ENCODE measurements around the gene LRRC1. TPM values are rescaled to one million over a fixed set of nuclear protein-coding genes. Genes with fewer than 3 reads are reported as not detected.

The LRRC1 gene
- total and polyA plus RNA-seq, 2 donors (not counting 1 experiment from before 2014, with no cell fraction given): 3.8 to 12.1 TPM

DNA sequence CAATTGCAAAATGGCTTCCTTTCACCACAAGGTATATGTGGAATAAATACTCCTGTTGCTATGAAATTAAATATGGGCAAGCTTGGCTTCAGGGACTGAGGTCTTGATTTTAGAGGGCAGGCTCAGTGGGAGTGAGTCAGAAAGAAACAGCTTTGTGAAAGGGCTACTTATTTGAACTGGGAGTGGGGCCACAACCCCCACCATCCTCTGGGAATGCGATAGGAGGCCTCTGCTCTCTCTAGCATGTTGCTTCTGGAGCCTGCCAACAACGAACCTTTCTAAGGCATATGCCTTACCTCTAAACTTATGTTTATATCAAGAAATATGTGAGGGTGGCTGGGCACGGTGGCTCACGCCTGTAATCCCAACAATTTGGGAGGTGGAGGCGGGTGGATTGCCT, 149.7 kb downstream of the LRRC1 start:
- H2AFZ ChIP-seq (ENCODE audit: low read length): no peak overlapping the region
- H3K4me1 ChIP-seq (ENCODE audit: control insufficient read depth, extremely low read depth, insufficient read depth, low read length): no peaks in the 10 kb centered on the region
- no peaks in the 10 kb centered on the region for H3K36me3 ChIP-seq (ENCODE audit: control insufficient read depth, insufficient read depth, low read length)
- H4K20me1 ChIP-seq (ENCODE audit: control insufficient read depth, extremely low read depth, insufficient read depth, low read length): no peaks in the 10 kb centered on the region
- H3K27ac ChIP-seq (ENCODE audit: insufficient read depth, low read length): no peak overlapping the region
- no peaks in the 10 kb centered on the region for H3K9me3 ChIP-seq (ENCODE audit: control insufficient read depth, insufficient read depth, low read depth, low read length)
- H3K4me2 ChIP-seq (ENCODE audit: extremely low read depth, insufficient read depth, low read length): no peak overlapping the region
- TF ChIP-seq, protein P1, sequence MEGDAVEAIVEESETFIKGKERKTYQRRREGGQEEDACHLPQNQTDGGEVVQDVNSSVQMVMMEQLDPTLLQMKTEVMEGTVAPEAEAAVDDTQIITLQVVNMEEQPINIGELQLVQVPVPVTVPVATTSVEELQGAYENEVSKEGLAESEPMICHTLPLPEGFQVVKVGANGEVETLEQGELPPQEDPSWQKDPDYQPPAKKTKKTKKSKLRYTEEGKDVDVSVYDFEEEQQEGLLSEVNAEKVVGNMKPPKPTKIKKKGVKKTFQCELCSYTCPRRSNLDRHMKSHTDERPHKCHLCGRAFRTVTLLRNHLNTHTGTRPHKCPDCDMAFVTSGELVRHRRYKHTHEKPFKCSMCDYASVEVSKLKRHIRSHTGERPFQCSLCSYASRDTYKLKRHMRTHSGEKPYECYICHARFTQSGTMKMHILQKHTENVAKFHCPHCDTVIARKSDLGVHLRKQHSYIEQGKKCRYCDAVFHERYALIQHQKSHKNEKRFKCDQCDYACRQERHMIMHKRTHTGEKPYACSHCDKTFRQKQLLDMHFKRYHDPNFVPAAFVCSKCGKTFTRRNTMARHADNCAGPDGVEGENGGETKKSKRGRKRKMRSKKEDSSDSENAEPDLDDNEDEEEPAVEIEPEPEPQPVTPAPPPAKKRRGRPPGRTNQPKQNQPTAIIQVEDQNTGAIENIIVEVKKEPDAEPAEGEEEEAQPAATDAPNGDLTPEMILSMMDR (conservative IDR thresholded peaks at IDR 0.05 in 1 of 2, IDR thresholded peaks at IDR 0.05 in 1 of 2; ENCODE audit: low read depth in 1 of 2, low read length in 2 of 2): no peak
- TF ChIP-seq EZH2 (IDR thresholded peaks at IDR 0.05; ENCODE audit: low read length, missing control alignments): no peak
- no peak overlapping the region for H3K9ac ChIP-seq (ENCODE audit: insufficient read depth, low read length)
- H3K79me2 ChIP-seq (ENCODE audit: control insufficient read depth, insufficient read depth, low read length): no peaks in the 10 kb centered on the region
- no peak overlapping the region for H3K4me3 ChIP-seq (replicated peaks in 1 of 4; ENCODE audit: control extremely low read depth in 1 of 4, insufficient read depth in 1 of 4, low read depth in 3 of 4, low read length in 4 of 4)
- DNase-seq (ENCODE audit: low read depth in 2 of 2): no peak
- peaks cover 2% of the 10 kb centered on the region for H3K27me3 ChIP-seq (ENCODE audit: control insufficient read depth, insufficient read depth, low read length)

DNA sequence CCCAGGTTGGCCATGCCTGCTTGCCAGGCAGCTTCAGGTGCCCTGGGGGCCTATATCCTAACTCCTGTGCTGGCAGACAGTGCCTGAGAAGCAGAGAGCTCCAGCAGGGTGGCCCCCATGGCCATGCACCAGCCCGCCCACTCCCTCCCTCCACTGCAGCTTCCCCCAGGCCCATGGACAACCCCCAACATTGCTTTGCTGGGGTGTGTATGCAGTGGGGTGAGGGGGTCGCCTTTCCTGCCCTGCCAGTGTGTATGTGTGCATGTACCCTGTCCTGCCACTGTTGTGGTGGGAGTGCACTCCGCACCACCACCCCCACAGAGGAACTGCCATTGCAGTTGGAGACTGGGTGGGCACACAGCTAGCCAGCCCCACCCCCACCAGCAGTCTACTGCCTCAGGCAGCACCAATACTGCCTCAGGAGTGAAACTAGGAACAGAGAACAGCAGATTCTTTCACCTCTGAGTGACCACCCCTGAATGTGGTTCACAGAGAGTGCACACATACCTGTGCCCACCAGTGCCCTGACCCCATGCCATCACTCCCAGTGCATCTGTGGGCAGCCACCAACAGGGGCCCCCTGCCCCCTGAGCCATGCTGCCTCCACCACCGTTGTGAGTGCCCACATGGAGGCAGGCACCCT, 151.1 kb downstream of the LRRC1 start:
- no peaks in the 10 kb centered on the region for H4K20me1 ChIP-seq (ENCODE audit: control insufficient read depth, extremely low read depth, insufficient read depth, low read length)
- no peaks in the 10 kb centered on the region for H3K36me3 ChIP-seq (ENCODE audit: control insufficient read depth, insufficient read depth, low read length)
- H3K9me3 ChIP-seq (ENCODE audit: control insufficient read depth, insufficient read depth, low read depth, low read length): no peaks in the 10 kb centered on the region
- peaks cover 2% of the 10 kb centered on the region for H3K27me3 ChIP-seq (ENCODE audit: control insufficient read depth, insufficient read depth, low read length)
- H2AFZ ChIP-seq (ENCODE audit: low read length): no peak overlapping the region
- no peak overlapping the region for H3K9ac ChIP-seq (ENCODE audit: insufficient read depth, low read length)
- TF ChIP-seq, protein P1 (conservative IDR thresholded peaks at IDR 0.05 in 1 of 2, IDR thresholded peaks at IDR 0.05 in 1 of 2; ENCODE audit: low read depth in 1 of 2, low read length in 2 of 2): no peak
- TF ChIP-seq EZH2 (IDR thresholded peaks at IDR 0.05; ENCODE audit: low read length, missing control alignments): no peak
- no peak overlapping the region for H3K4me2 ChIP-seq (ENCODE audit: extremely low read depth, insufficient read depth, low read length)
- H3K4me3 ChIP-seq (replicated peaks in 1 of 4; ENCODE audit: control extremely low read depth in 1 of 4, insufficient read depth in 1 of 4, low read depth in 3 of 4, low read length in 4 of 4): no peak overlapping the region
- no peak for DNase-seq (ENCODE audit: low read depth in 2 of 2)
- no peaks in the 10 kb centered on the region for H3K79me2 ChIP-seq (ENCODE audit: control insufficient read depth, insufficient read depth, low read length)
- H3K4me1 ChIP-seq (ENCODE audit: control insufficient read depth, extremely low read depth, insufficient read depth, low read length): no peaks in the 10 kb centered on the region
- H3K27ac ChIP-seq (ENCODE audit: insufficient read depth, low read length): no peak overlapping the region

DNA sequence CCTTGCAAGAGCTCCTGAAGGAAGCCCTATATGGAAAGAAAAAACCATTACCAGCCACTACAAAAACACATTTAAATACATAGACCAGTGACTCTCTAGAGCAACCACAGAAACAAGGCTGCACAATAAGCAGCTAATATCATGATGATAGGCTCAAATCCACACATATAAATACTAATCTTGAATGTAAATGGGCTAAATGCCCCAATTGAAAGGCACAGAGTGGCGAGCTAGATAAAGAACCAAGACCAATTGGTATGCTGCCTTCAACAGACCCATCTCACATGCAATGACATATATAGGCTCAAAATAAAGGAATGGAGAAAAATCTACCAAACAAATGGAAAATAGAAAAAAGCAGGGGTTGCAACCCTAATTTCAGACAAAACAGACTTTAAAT, 153.0 kb downstream of the LRRC1 start:
- H3K36me3 ChIP-seq (ENCODE audit: control insufficient read depth, insufficient read depth, low read length): no peaks in the 10 kb centered on the region
- TF ChIP-seq, protein P1 (conservative IDR thresholded peaks at IDR 0.05 in 1 of 2, IDR thresholded peaks at IDR 0.05 in 1 of 2; ENCODE audit: low read depth in 1 of 2, low read length in 2 of 2): no peak
- no peak for TF ChIP-seq EZH2 (IDR thresholded peaks at IDR 0.05; ENCODE audit: low read length, missing control alignments)
- H3K79me2 ChIP-seq (ENCODE audit: control insufficient read depth, insufficient read depth, low read length): no peaks in the 10 kb centered on the region
- H3K4me2 ChIP-seq (ENCODE audit: extremely low read depth, insufficient read depth, low read length): no peak overlapping the region
- peaks cover 2% of the 10 kb centered on the region for H3K27me3 ChIP-seq (ENCODE audit: control insufficient read depth, insufficient read depth, low read length)
- H3K9me3 ChIP-seq (ENCODE audit: control insufficient read depth, insufficient read depth, low read depth, low read length): no peaks in the 10 kb centered on the region
- DNase-seq (ENCODE audit: low read depth in 2 of 2): no peak
- H3K27ac ChIP-seq (ENCODE audit: insufficient read depth, low read length): no peak overlapping the region
- H3K4me1 ChIP-seq (ENCODE audit: control insufficient read depth, extremely low read depth, insufficient read depth, low read length): no peaks in the 10 kb centered on the region
- no peak overlapping the region for H2AFZ ChIP-seq (ENCODE audit: low read length)
- H3K4me3 ChIP-seq (replicated peaks in 1 of 4; ENCODE audit: control extremely low read depth in 1 of 4, insufficient read depth in 1 of 4, low read depth in 3 of 4, low read length in 4 of 4): no peak overlapping the region
- no peaks in the 10 kb centered on the region for H4K20me1 ChIP-seq (ENCODE audit: control insufficient read depth, extremely low read depth, insufficient read depth, low read length)
- no peak overlapping the region for H3K9ac ChIP-seq (ENCODE audit: insufficient read depth, low read length)

Data from fibroblast of lung (primary cell).